Measurements from ENCODE around the gene FAS.

FAS gene

DNA sequence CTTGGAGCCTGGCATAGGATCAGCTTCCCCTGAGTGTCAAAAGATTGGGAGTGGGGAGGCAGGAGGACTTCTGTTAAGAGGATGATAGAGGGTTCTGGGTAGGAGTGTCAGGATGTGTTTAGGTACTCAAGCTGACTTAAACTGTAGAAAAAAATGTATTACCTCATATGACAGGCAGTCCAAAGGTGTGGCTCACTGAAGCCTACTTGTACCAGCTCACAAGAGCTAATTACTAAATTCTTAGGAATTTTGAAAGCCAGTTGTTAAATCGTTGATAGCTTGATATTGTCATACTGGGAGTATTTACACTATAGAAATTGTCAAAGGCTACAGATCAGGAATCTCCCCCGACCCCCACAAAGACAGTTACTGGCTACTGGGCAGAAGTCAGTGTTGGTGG lies 32.1 kb downstream of the FAS start:
- Histone ChIP-seq H3K4me3 (no peak overlapping the region), H3K27ac (no peak overlapping the region)

DNA sequence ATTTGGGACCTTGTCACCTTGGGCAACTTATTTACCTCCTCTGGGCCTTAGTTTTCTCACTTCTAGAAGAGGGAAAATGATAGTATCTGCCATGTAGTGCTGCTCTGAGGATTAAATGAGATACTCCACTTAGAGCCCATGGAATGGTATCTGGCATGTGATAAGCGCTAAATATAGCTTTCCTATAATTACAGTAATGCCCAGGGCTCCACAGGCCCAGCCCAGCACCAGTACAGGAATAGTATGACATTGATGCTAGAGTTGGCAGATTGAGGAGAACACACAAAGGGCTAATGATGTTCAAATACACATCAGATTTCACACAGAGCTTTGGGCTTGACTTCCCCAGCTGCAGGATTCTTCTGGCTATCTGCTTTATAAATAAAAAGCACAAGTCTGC lies 34.9 kb downstream of the FAS start:
- Histone ChIP-seq H3K4me3 (no peak overlapping the region), H3K27ac (no peak overlapping the region)

DNA sequence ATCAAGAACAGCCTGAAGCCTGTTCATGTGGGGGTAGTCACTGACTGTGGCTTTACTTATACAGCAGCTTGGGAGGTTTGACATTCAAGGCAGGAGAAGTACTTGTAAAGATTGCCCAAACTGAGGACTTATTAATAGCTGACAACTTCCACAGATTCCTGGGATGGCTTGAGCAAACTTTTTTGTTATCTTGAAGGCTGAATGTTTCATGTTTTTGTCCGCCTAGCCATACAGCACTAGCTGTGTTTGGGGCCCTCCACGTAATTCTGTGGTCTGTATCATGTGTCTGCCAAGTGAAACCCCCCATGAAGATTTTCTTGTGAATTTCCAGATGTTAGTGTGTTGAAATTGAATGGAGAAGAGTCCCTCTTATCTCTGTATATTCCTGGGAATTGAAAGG lies 38.6 kb downstream of the FAS start:
- Histone ChIP-seq H3K4me3 (no peak overlapping the region), H3K27ac (peak overlapping the region in 2 of 21 experiments; percentile 15 to 16)

DNA sequence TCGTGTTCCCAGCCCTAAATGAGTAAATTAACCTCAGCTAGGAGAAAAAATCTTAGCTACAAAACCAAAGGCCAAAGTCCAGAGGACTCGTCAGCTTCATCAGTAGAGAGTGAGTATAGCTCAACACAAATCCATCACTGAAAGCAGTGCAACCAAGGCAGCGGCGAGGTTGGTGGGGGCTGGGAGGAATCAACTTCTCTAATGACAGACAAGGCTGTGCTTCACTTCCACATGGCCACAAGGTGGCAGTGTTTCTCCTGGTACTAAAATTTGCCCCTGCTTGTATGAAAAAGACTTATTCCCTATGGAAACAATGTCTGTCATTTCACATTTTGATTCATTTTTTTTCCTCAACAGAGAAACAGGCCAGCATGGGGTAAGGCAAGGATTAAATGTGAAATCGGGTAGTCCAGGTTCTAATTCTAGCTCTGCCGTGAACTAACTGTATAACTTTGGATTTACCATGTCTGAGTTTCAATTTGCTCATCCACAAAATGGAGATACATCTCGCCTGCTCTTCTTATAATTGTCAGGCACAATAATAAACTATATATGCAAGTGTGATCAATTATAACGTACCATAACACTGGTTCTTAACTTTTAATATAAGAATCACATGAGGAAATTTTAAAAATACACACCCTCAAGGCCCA lies 39.3 kb downstream of the FAS start:
- H3K4me3 ChIP-seq: no peak overlapping the region
- peak overlapping the region in 4 of 21 experiments; percentile 7 to 16 (median 12) for H3K27ac ChIP-seq

DNA sequence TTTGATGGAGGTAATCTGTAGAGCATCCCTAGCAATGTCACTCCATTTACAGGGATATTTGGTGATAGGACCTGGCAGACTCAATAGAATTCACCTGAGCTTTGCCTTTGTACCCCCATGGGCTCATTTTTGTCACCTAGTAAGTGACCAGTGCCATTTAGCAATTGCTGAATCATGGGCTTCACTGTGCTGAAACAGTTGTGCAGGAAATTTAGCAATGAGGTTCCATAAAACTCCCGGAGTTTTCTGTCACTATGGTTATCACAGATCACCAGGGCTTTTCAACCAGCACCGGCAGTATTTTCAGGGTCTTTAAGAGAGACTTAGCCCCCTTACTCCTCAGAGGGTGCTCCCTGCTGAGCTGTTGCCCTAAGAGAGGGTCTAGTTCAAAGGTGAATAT lies 40.2 kb downstream of the FAS start:
- peak overlapping the region in 6 of 21 experiments; percentile 5 to 62 (median 32) for H3K27ac ChIP-seq

DNA sequence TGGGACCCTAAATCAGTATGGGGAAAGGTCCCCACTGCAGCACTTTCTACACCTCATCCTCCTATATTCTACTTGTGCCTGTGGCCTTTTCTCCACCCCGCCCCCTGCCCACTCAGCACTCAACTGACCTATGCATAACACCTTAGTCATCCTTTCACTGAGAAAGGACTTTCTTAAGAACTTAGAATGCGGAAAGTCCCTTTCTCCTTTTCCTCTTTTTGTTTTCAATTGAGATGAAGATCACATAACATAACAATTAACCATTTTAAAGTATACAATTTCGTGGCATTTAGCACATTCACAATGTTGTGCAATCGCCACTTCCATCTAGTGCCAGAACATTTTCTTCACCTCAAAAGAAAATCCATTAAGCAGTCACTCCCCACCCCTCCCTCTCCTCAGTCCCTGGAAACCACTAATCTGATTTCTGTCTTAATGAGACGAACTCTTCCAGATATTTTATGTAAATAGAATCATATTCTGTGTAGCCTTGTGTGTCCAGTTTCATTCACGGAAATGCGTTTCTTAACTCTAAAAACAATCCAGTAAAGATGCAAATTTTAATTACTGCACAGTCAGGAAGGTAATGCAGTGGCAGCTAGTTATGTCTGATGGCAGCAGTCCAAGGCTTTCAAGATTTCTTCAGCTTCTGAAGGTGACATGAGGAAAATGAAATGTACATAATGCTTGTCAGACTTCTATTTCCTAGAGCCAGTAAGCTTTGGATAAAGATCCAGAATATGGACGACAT lies 41.7 kb downstream of the FAS start:
- H3K27ac ChIP-seq: peak overlapping the region in 6 of 21 experiments; percentile 2 to 62 (median 30)
- H3K4me3 ChIP-seq: no peak overlapping the region

More for the DNA sequence above, 40.2 kb downstream of the FAS start:
- no peak overlapping the region for H3K4me3 ChIP-seq

DNA sequence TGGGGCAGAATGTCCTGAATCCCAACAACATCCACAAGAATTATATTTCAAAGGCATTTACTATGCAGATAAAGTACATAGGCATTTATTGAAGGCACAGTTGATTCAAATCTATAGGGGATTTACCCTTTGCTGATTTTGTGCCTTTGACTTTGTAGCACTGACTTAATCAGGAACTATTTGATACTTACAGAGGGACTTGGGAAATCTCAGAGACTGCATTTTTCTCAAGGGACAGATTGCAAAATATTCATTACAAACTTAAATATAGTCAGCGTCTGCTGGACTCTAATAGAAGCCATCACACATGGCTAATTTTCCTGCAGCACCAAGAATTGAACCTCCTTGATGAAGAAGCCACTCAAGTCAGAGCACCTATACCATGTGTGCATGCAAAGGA lies 44.9 kb downstream of the FAS start:
- Histone ChIP-seq H3K4me3 (no peak overlapping the region), H3K27ac (no peak overlapping the region)

DNA sequence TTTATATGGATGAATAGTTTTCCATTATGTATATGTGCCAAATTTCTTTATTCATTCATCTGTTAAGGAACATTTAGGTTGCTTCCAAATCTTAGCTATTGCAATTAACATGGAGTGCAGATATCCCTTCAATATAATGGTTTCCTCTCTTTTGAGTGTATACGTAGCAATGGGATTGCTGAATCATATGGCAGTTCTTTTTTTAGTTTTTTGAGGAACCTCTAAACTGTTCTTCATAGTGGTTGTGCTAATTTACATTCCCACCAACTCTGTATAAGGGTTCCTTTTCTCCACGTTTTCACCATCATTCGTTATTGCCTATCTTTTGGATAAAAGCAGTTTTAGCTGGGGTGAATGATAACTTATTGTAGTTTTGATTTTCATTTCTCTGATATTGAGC lies 46.5 kb downstream of the FAS start:
- no peak overlapping the region for H3K27ac ChIP-seq

DNA sequence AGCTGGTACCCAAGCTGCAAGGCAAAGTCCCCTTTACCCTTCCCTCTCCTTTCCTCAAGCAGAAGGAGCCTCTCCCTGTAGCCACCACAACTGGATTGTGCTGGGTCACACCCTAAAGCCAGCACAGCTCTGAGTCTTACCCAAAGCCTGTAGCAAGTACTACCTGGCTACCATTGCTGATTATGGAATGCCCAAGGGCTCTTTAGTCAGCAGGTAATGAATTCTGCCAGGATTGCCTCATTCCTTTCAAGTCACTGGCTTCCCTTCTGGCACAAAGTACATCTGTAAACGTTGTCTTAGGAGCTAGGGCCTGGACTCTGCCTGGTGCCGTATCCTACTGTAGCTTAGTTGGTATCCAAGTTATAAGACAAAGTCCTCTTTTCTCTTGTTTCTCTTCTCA lies 52.0 kb downstream of the FAS start:
- no peak overlapping the region for H3K4me3 ChIP-seq

More for the DNA sequence above, 46.5 kb downstream of the FAS start:
- no peak overlapping the region for H3K4me3 ChIP-seq

DNA sequence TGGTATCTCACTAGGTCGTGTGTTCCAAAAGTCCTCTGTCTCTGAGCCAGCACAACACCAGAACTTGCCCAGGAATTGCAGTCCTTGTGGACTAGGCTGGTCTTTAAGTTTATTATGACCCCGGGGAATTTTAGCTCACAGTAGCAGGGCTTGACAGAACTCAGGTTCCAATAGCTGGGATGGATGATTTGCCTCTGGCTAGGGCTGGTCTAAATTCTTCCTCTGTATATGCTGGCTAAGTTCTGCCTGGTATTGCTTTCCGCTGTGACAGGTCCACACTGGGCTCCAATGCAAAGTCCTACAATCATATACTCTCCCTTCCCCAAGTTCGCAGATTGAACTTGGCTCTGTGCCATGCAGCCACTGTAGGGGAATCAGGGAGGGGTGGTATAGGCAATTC lies 52.5 kb downstream of the FAS start:
- peak overlapping the region in 3 of 21 experiments; percentile 32 to 52 (median 45) for H3K27ac ChIP-seq
- H3K4me3 ChIP-seq: no peak overlapping the region

More for the DNA sequence above, 52.0 kb downstream of the FAS start:
- peak overlapping the region in 5 of 21 experiments; percentile 32 to 52 (median 45) for H3K27ac ChIP-seq

DNA sequence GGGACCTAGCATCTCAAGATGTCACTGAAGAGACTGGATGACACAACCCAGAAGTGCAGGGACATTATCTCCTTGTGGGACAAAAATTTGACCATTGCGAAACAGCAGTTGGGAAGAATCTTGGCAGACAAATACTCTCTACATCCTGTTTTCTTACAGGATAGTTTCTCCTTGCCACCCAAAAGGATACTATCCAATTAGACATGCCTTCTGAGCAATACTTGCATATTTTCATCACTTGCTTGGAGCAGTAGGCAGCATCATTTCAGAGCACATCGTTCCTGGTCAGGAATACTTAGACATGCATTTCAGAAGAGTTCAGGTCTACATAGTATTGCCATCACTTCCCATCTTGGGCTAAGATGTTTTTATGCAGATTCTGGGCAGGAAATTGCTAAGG lies 56.8 kb downstream of the FAS start:
- Histone ChIP-seq H3K27ac (no peak overlapping the region), H3K4me3 (no peak overlapping the region)

DNA sequence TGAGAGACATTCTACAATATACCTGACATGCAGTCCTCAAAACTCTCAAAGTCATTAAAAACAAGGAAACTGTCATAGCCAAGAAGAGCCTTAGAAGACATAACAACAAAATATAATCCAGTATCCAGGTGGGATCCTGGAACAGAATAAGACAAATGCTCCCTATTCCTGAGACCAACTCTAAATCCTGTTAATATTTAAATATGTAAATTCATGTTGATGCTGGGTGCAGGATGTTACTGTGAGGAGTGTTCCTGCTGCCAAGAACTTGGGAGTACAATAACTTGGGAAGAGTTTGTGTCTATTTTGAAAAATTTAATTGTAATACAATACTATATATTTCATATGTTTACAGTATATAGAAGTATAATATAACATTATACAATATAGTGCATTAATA lies 61.0 kb downstream of the FAS start:
- Histone ChIP-seq H3K27ac (no peak overlapping the region), H3K4me3 (no peak overlapping the region)

DNA sequence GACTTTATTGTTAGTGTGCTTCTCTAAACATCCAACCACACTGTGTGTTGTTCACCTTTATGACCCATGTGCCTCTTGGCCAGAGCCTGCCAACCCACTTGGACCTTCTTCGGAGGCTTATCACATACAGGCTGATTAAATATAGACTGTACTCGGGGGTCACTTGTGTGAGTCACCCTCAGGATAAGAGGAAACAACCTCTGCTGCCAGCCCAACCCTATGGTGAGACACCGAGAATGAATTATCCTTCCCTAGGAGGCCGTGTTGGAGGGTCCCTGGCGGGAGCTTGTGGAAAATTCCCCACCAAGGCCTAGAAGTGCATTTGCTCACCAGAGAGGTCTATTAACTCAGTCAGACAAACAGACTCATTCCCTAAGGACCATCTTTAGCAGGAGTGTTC lies 63.0 kb downstream of the FAS start:
- Histone ChIP-seq H3K4me3 (no peak overlapping the region), H3K27ac (no peak overlapping the region)

DNA sequence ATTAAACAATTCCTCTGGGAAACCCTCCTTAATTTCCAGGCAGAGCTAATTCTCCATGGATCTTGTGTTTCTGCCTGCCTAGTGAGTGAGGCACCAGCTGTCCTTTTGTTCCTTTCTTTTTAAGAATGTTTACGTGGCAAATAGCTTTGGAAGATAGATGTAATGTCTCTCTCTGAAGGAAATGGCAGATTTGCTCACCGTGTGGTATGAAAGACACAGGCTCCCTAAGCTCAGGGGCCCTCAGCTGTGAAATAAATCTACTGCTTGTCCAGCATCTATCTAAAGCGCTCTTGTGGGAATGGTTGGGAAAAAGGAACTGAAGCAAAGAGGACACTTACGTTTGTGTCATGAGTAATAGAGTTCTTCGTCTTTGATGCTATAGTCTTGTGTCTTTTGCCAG lies 64.6 kb downstream of the FAS start:
- H3K27ac ChIP-seq: no peak overlapping the region

DNA sequence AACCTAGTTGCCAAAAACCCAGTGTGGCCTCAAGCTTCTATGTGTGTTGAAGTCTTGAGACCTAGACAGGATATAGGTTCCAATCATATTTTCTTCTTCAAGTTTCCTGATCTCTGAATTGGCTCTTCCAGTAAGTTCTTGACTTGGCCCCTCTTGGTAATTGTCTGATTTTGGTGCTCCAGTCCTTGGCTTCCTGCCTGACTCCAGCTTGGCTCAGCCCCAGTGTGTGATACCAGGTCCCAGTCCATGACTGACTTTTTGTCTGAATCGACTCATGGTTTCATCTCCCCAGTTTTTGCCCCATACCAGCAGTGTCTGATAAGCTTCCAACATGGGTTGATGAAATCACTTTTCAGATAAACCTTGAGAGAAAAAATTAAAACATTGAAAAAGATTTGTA lies 72.3 kb downstream of the FAS start:
- H3K27ac ChIP-seq: no peak overlapping the region
- H3K4me3 ChIP-seq: no peak overlapping the region

More for the DNA sequence above, 64.6 kb downstream of the FAS start:
- no peak overlapping the region for H3K4me3 ChIP-seq

DNA sequence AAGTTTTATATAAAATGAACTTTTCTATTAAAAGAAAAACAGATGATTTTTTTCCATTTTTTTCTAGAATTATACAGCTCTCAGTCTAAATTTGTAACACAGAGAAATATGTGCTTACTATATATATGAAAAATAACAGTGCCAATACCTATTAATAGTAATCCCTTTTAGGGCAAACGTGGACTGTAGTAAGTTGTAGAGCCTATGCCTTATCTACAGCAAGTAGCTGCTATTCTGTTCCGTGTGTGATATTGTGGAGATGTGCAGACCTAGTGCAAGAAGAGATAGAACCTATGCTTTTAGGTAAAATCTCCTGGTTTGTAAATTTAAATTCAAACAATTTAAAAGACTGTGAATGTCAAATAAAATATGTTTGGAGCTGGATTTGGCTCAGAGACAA lies 72.9 kb downstream of the FAS start:
- H3K27ac ChIP-seq: peak overlapping the region in 1 of 21 experiments; percentile 47
- no peak overlapping the region for H3K4me3 ChIP-seq

DNA sequence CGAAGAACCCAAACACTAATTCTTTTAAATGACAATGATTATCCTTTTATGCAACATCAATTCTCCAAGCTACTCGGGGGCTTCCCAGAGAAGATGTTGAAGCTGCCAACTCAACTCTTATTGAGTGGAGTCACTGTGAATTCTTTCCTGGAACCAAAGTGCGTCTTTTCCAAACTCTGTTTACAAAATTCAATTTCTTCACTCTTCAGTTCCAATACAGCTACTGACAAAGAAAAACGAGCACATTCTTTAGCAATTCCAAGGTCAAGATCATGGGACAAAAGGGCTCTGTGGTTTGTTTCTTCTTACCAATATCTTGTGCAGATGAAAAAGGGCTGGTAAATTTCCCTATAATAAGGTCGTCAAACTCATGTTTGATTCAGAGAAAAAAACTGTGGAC lies 74.2 kb downstream of the FAS start:
- peak overlapping the region in 5 of 21 experiments; percentile 33 to 54 (median 50) for H3K27ac ChIP-seq

More for the DNA sequence above, 74.2 kb downstream of the FAS start:
- H3K4me3 ChIP-seq: no peak overlapping the region
